IPS DF 6.9 (cell line): ENCODE measurements around the gene FADS2.

ENCODE experiments used
- DNase-seq: peaks from one replicate; pipeline ENCODE4 v3.0.0-alpha.2; 2013; ENCODE audit warnings: low read depth, low spot score
- H3K27ac ChIP-seq: one replicate; pipeline ENCODE4 v1.5.1; 2013; ENCODE audit warnings: low read length, control low read depth
- H3K27me3 ChIP-seq: 2 replicates; pipeline ENCODE4 v1.6.1; 2013; ENCODE audit warnings: mild to moderate bottlenecking, low read length; ENCODE audit not compliant: control insufficient read depth, insufficient read depth
- H3K36me3 ChIP-seq: 2 replicates; pipeline ENCODE4 v1.6.1; 2013; ENCODE audit warnings: low read length; ENCODE audit not compliant: control insufficient read depth, insufficient read depth
- H3K4me1 ChIP-seq: 2 replicates; pipeline ENCODE4 v1.6.1; 2013; ENCODE audit warnings: low read length; ENCODE audit not compliant: control insufficient read depth, insufficient read depth
- H3K4me3 ChIP-seq: 2 replicates; pipeline ENCODE4 v1.5.1; 2013; ENCODE audit warnings: mild to moderate bottlenecking, low read length
- H3K9me3 ChIP-seq: 2 replicates; pipeline ENCODE4 v1.6.1; 2013; ENCODE audit warnings: low read length, inconsistent platforms; ENCODE audit not compliant: control insufficient read depth, insufficient read depth
- WGBS: extraction: QIAGEN DNeasy Blood & Tissue Kit; methylation state at CpG from one replicate; pipeline ENCODE4 v1.1.7; 2013; ENCODE audit warnings: mixed read lengths, missing lambda C conversion rate; ENCODE audit not compliant: insufficient read length, insufficient coverage; 5-methylcytosine and 5-hydroxymethylcytosine counted together

Gene FADS2

GRCh38 chr11:61797263-61797944, 30.7 kb upstream of the FADS2 start:
- Histone ChIP-seq H3K27ac (no peak overlapping the region), H3K9me3 (no peaks in the 10 kb centered on the region), H3K4me1 (no peaks in the 10 kb centered on the region), H3K27me3 (no peaks in the 10 kb centered on the region), H3K36me3 (peaks cover 17% of the 10 kb centered on the region), H3K4me3 (no peak overlapping the region)
- no CpG with 5 or more reads among the region's 3 CpGs for WGBS
- no peak for DNase-seq

- no peak overlapping the region for H3K27ac ChIP-seq
- H3K9me3 ChIP-seq: no peaks in the 10 kb centered on the region
- peaks cover 37% of the 10 kb centered on the region for H3K36me3 ChIP-seq
- no peak overlapping the region for H3K4me3 ChIP-seq
- no CpG with 5 or more reads among the region's 2 CpGs for WGBS
- no peak for DNase-seq
- H3K27me3 ChIP-seq: no peaks in the 10 kb centered on the region
- H3K4me1 ChIP-seq: no peaks in the 10 kb centered on the region
Observed at GRCh38 chr11:61799665-61800284, 28.3 kb upstream of the FADS2 start.

GRCh38 chr11:61800331-61801281, 27.5 kb upstream of the FADS2 start:
- Histone ChIP-seq H3K4me3 (no peak overlapping the region), H3K4me1 (no peaks in the 10 kb centered on the region), H3K27ac (no peak overlapping the region), H3K9me3 (no peaks in the 10 kb centered on the region), H3K27me3 (no peaks in the 10 kb centered on the region), H3K36me3 (peaks cover 39% of the 10 kb centered on the region)
- no peak for DNase-seq
- no CpG with 5 or more reads among the region's 3 CpGs for WGBS

- peaks cover 44% of the 10 kb centered on the region for H3K36me3 ChIP-seq
- no peak overlapping the region for H3K4me3 ChIP-seq
- H3K27me3 ChIP-seq: no peaks in the 10 kb centered on the region
- H3K9me3 ChIP-seq: no peaks in the 10 kb centered on the region
- DNase-seq: no peak
- no peak overlapping the region for H3K27ac ChIP-seq
- no CpG with 5 or more reads among the region's 6 CpGs for WGBS
- H3K4me1 ChIP-seq: no peaks in the 10 kb centered on the region
Observed at GRCh38 chr11:61802605-61803004, 25.5 kb upstream of the FADS2 start.

- no peak for DNase-seq
- Histone ChIP-seq H3K27ac (no peak overlapping the region), H3K4me3 (no peak overlapping the region), H3K27me3 (no peaks in the 10 kb centered on the region), H3K9me3 (no peaks in the 10 kb centered on the region), H3K4me1 (no peaks in the 10 kb centered on the region), H3K36me3 (peaks cover 47% of the 10 kb centered on the region)
- no CpG with 5 or more reads among the region's 3 CpGs for WGBS
Observed at GRCh38 chr11:61803889-61804647, 24.0 kb upstream of the FADS2 start.

GRCh38 chr11:61805146-61805545, 23.0 kb upstream of the FADS2 start:
- no peak for DNase-seq
- Histone ChIP-seq H3K36me3 (peaks cover 53% of the 10 kb centered on the region), H3K4me3 (no peak overlapping the region), H3K27me3 (no peaks in the 10 kb centered on the region), H3K4me1 (no peaks in the 10 kb centered on the region), H3K9me3 (no peaks in the 10 kb centered on the region), H3K27ac (no peak overlapping the region)
- WGBS: no CpG with 5 or more reads among the region's 1 CpG

GRCh38 chr11:61806785-61807184, 21.3 kb upstream of the FADS2 start:
- H3K27me3 ChIP-seq: no peaks in the 10 kb centered on the region
- WGBS: no CpG with 5 or more reads among the region's 5 CpGs
- no peak overlapping the region for H3K27ac ChIP-seq

GRCh38 chr11:61810671-61811175, 17.4 kb upstream of the FADS2 start:
- Histone ChIP-seq H3K4me3 (no peak overlapping the region), H3K9me3 (no peaks in the 10 kb centered on the region), H3K27ac (no peak overlapping the region), H3K36me3 (peaks cover 46% of the 10 kb centered on the region), H3K4me1 (no peaks in the 10 kb centered on the region), H3K27me3 (no peaks in the 10 kb centered on the region)
- DNase-seq: no peak
- WGBS: no CpG with 5 or more reads among the region's 8 CpGs

More at GRCh38 chr11:61806785-61807184, 21.3 kb upstream of the FADS2 start:
- Histone ChIP-seq H3K4me3 (no peak overlapping the region), H3K9me3 (no peaks in the 10 kb centered on the region), H3K4me1 (no peaks in the 10 kb centered on the region), H3K36me3 (peaks cover 65% of the 10 kb centered on the region)
- no peak for DNase-seq

GRCh38 chr11:61811831-61812230, 16.3 kb upstream of the FADS2 start:
- no peak for DNase-seq
- Histone ChIP-seq H3K4me3 (no peak overlapping the region), H3K27me3 (no peaks in the 10 kb centered on the region), H3K9me3 (no peaks in the 10 kb centered on the region), H3K4me1 (no peaks in the 10 kb centered on the region), H3K27ac (no peak overlapping the region), H3K36me3 (peaks cover 39% of the 10 kb centered on the region)
- WGBS: no CpG with 5 or more reads among the region's 5 CpGs
